Measurements from ENCODE around the gene GOLIM4.

DNA sequence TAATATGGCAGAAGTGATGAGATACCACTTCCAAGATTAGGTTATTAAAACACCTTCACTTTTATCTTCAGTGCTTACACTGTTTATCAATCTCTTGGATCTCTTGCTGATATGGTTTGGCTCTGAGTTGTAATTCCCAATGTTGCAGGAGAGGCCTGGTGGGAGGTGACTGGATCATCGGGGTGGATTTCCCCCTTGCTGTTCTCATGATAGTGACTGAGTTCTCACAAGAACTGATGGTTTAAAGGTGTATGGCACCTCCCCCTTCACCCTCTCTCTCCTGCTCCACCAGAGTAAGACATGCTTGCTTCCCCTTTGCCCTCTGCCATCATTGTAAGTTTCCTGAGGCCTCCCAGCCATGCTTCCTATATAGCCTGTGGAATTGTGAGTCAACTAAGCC, 11.8 kb downstream of the GOLIM4 start:
- no peak for TF ChIP-seq POLR2A (IDR thresholded peaks at IDR 0.05)
- TF ChIP-seq, protein P1, sequence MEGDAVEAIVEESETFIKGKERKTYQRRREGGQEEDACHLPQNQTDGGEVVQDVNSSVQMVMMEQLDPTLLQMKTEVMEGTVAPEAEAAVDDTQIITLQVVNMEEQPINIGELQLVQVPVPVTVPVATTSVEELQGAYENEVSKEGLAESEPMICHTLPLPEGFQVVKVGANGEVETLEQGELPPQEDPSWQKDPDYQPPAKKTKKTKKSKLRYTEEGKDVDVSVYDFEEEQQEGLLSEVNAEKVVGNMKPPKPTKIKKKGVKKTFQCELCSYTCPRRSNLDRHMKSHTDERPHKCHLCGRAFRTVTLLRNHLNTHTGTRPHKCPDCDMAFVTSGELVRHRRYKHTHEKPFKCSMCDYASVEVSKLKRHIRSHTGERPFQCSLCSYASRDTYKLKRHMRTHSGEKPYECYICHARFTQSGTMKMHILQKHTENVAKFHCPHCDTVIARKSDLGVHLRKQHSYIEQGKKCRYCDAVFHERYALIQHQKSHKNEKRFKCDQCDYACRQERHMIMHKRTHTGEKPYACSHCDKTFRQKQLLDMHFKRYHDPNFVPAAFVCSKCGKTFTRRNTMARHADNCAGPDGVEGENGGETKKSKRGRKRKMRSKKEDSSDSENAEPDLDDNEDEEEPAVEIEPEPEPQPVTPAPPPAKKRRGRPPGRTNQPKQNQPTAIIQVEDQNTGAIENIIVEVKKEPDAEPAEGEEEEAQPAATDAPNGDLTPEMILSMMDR (IDR thresholded peaks at IDR 0.05): no peak
